Fibroblast of lung (primary cell): ENCODE data around the gene SRSF5. TPM values are rescaled to one million over a fixed set of nuclear protein-coding genes. Genes with fewer than 3 reads are reported as not detected.

Source experiments
- DNase-seq, 2 donors: peaks; one replicate each; pipeline versions ENCODE4 v3.0.0 to v3.0.0-alpha.2; 2010; ENCODE audit warnings: low read depth in 2 of 2
- H2AFZ ChIP-seq: 2 replicates; pipeline ENCODE4 v1.5.1; 2012; ENCODE audit warnings: low read length, control low read depth, inconsistent platforms
- H3K27ac ChIP-seq: 2 replicates; pipeline ENCODE4 v1.5.1; 2011; ENCODE audit warnings: low read length, control low read depth; ENCODE audit not compliant: insufficient read depth
- H3K27me3 ChIP-seq: 2 replicates; pipeline ENCODE4 v1.5.1; 2011; ENCODE audit warnings: mild to moderate bottlenecking, low read length; ENCODE audit not compliant: control insufficient read depth, insufficient read depth
- H3K36me3 ChIP-seq: 2 replicates; pipeline ENCODE4 v1.5.1; 2011; ENCODE audit warnings: low read length; ENCODE audit not compliant: control insufficient read depth, insufficient read depth
- H3K4me1 ChIP-seq: 2 replicates; pipeline ENCODE4 v1.5.1; 2011; ENCODE audit warnings: low read length; ENCODE audit not compliant: control insufficient read depth, insufficient read depth; ENCODE audit errors: extremely low read depth
- H3K4me2 ChIP-seq: 2 replicates; pipeline ENCODE4 v1.5.1; 2011; ENCODE audit warnings: low read length, control low read depth; ENCODE audit not compliant: insufficient read depth; ENCODE audit errors: extremely low read depth
- H3K4me3 ChIP-seq, 4 experiments: fragments of 200-600 bp in 1 of 4; sonication (generic) in 1 of 4; replicated peaks in 1 of 4; 2 replicates each; pipeline ENCODE4 v1.5.1; 2011 to 2016; ENCODE audit warnings: low read length in 4 of 4, low read depth in 3 of 4, mild to moderate bottlenecking in 3 of 4, control low read depth in 2 of 4, inconsistent platforms in 1 of 4, mixed read lengths in 1 of 4; ENCODE audit not compliant: insufficient read depth in 1 of 4; ENCODE audit errors: control extremely low read depth in 1 of 4
- H3K79me2 ChIP-seq: 2 replicates; pipeline ENCODE4 v1.5.1; 2012; ENCODE audit warnings: mild to moderate bottlenecking, low read length, inconsistent platforms; ENCODE audit not compliant: control insufficient read depth, insufficient read depth
- H3K9ac ChIP-seq: 2 replicates; pipeline ENCODE4 v1.5.1; 2011; ENCODE audit warnings: mild to moderate bottlenecking, low read length, control low read depth; ENCODE audit not compliant: insufficient read depth
- H3K9me3 ChIP-seq: 2 replicates; pipeline ENCODE4 v1.5.1; 2012; ENCODE audit warnings: low read depth, low read length; ENCODE audit not compliant: control insufficient read depth, insufficient read depth
- H4K20me1 ChIP-seq: 2 replicates; pipeline ENCODE4 v1.5.1; 2011; ENCODE audit warnings: low read length; ENCODE audit not compliant: control insufficient read depth, insufficient read depth; ENCODE audit errors: extremely low read depth
- CTCF ChIP-seq, 2 donors: IDR thresholded peaks in 1 of 2; conservative IDR thresholded peaks in 1 of 2; 1 replicate in 1 of 2; 2 replicates in 1 of 2; pipeline ENCODE4 v1.5.1; 2011 to 2012; ENCODE audit warnings: low read length in 2 of 2, control low read depth in 1 of 2, inconsistent platforms in 1 of 2, low read depth in 1 of 2, mild to moderate bottlenecking in 1 of 2
- EZH2 ChIP-seq: IDR thresholded peaks from 2 replicates; pipeline ENCODE4 v1.5.1; 2012; ENCODE audit warnings: low read length, control low read depth, mild to moderate bottlenecking; ENCODE audit errors: missing control alignments
- polyA plus RNA-seq, 2 donors: library from polyadenylated mRNA; depleted of rRNA in 1 of 2; stranded (reverse) in 1 of 2; unstranded in 1 of 2; fragments of >200 nt; gene quantifications; 2 replicates each; pipeline ENCODE4 v1.2.1, GENCODE V29; 2011 to 2012; ENCODE audit warnings: missing spikeins in 1 of 2
- total RNA-seq: library from RNA; depleted of rRNA; stranded (reverse); fragments of >200 nt; gene quantifications from 2 replicates; pipeline ENCODE4 v1.2.1, GENCODE V29; 2014

The SRSF5 gene
- total and polyA plus RNA-seq, 2 donors (not counting 1 experiment from before 2014, with no cell fraction given) = 141 to 283 TPM

GRCh38 chr14:69779088-69779487 is 12.1 kb downstream of the SRSF5 start:
- H3K27me3 ChIP-seq = no peaks in the 10 kb centered on the region
- H3K4me2 ChIP-seq = no peak overlapping the region
- H3K79me2 ChIP-seq = no peaks in the 10 kb centered on the region
- H2AFZ ChIP-seq = no peak overlapping the region
- no peak for DNase-seq
- H3K36me3 ChIP-seq = peaks cover 8% of the 10 kb centered on the region
- H4K20me1 ChIP-seq = no peaks in the 10 kb centered on the region
- no peak overlapping the region for H3K9ac ChIP-seq
- TF ChIP-seq CTCF (conservative IDR thresholded peaks at IDR 0.05 in 1 of 2, IDR thresholded peaks at IDR 0.05 in 1 of 2; ENCODE audit: low read depth in 1 of 2, low read length in 2 of 2) (no peak), EZH2 (no peak)
- H3K4me3 ChIP-seq = no peak overlapping the region
- H3K9me3 ChIP-seq = no peaks in the 10 kb centered on the region
- H3K27ac ChIP-seq = no peak overlapping the region
- no peaks in the 10 kb centered on the region for H3K4me1 ChIP-seq

- no peaks in the 10 kb centered on the region for H3K4me1 ChIP-seq
These were observed 13.2 kb downstream of the SRSF5 start for GRCh38 chr14:69780092-69780491.

GRCh38 chr14:69780952-69781351 is 14.0 kb downstream of the SRSF5 start:
- no peak overlapping the region for H3K9ac ChIP-seq
- no peaks in the 10 kb centered on the region for H3K27me3 ChIP-seq
- H3K36me3 ChIP-seq = peaks cover 6% of the 10 kb centered on the region
- H3K4me3 ChIP-seq = no peak overlapping the region
- no peaks in the 10 kb centered on the region for H3K4me1 ChIP-seq
- H2AFZ ChIP-seq = no peak overlapping the region
- TF ChIP-seq EZH2 = no peak
- TF ChIP-seq CTCF (conservative IDR thresholded peaks at IDR 0.05 in 1 of 2, IDR thresholded peaks at IDR 0.05 in 1 of 2; ENCODE audit: low read depth in 1 of 2, low read length in 2 of 2) = no peak
- H4K20me1 ChIP-seq = no peaks in the 10 kb centered on the region
- H3K4me2 ChIP-seq = no peak overlapping the region
- no peak overlapping the region for H3K27ac ChIP-seq
- H3K9me3 ChIP-seq = no peaks in the 10 kb centered on the region
- no peak for DNase-seq
- H3K79me2 ChIP-seq = no peaks in the 10 kb centered on the region

More at GRCh38 chr14:69780092-69780491, 13.2 kb downstream of the SRSF5 start:
- Histone ChIP-seq H3K4me3 (no peak overlapping the region), H3K27me3 (no peaks in the 10 kb centered on the region), H2AFZ (no peak overlapping the region), H4K20me1 (no peaks in the 10 kb centered on the region), H3K79me2 (no peaks in the 10 kb centered on the region), H3K36me3 (peaks cover 8% of the 10 kb centered on the region), H3K9me3 (no peaks in the 10 kb centered on the region), H3K9ac (no peak overlapping the region), H3K4me2 (no peak overlapping the region), H3K27ac (no peak overlapping the region)
- TF ChIP-seq CTCF (conservative IDR thresholded peaks at IDR 0.05 in 1 of 2, IDR thresholded peaks at IDR 0.05 in 1 of 2; ENCODE audit: low read depth in 1 of 2, low read length in 2 of 2) (no peak), EZH2 (no peak)
- DNase-seq = no peak
